HG03575 (cell line): Measurements from ENCODE around the gene CABP4.

Source experiments
- ATAC-seq: cut with Tn5 transposase; IDR thresholded peaks from one replicate; pipeline ENCODE4 v1.9.1; 2021; ENCODE audit not compliant: unreplicated experiment, insufficient number of reproducible peaks, low FRiP score; ENCODE audit errors: extremely low read depth

CABP4 gene

GRCh38 chr11:67455054-67455453 is at the start of gene CABP4:
TSS of gene CABP4 (plus strand) at chr11:67455354. CDS start at chr11:67455424, 70 bp downstream.
- ATAC-seq = no peak

- no peak for ATAC-seq
Observed at GRCh38 chr11:67405688-67406339, 49.3 kb upstream of the CABP4 start.

- no peak for ATAC-seq
Observed at GRCh38 chr11:67406420-67406968, 48.7 kb upstream of the CABP4 start.

GRCh38 chr11:67406969-67407687 is 48.0 kb upstream of the CABP4 start:
- ATAC-seq = no peak

GRCh38 chr11:67407688-67408163 is 47.4 kb upstream of the CABP4 start:
- no peak for ATAC-seq

GRCh38 chr11:67408437-67409200 is 46.5 kb upstream of the CABP4 start:
- no peak for ATAC-seq

GRCh38 chr11:67409261-67409666 is 45.9 kb upstream of the CABP4 start:
- no peak for ATAC-seq

GRCh38 chr11:67409781-67410368 is 45.3 kb upstream of the CABP4 start:
- ATAC-seq = no peak

GRCh38 chr11:67410369-67410831 is 44.8 kb upstream of the CABP4 start:
- no peak for ATAC-seq

GRCh38 chr11:67410984-67411784 is 44.0 kb upstream of the CABP4 start:
- ATAC-seq = no peak

GRCh38 chr11:67411785-67412152 is 43.4 kb upstream of the CABP4 start:
- no peak for ATAC-seq

- ATAC-seq = no peak
Observed at GRCh38 chr11:67412495-67413179, 42.5 kb upstream of the CABP4 start.

- no peak for ATAC-seq
Observed at GRCh38 chr11:67413266-67413849, 41.8 kb upstream of the CABP4 start.

GRCh38 chr11:67415501-67416304 is 39.5 kb upstream of the CABP4 start, which contains the start of gene CARNS1:
TSS of gene CARNS1 (plus strand) at chr11:67415678. CDS start at chr11:67416200, 522 bp downstream.
- no peak for ATAC-seq

- ATAC-seq = no peak
Observed at GRCh38 chr11:67416416-67417335, 38.5 kb upstream of the CABP4 start.

GRCh38 chr11:67417425-67417824 is 37.7 kb upstream of the CABP4 start:
- no peak for ATAC-seq
